ENCODE data around the gene AGBL3.

AGBL3 gene

DNA sequence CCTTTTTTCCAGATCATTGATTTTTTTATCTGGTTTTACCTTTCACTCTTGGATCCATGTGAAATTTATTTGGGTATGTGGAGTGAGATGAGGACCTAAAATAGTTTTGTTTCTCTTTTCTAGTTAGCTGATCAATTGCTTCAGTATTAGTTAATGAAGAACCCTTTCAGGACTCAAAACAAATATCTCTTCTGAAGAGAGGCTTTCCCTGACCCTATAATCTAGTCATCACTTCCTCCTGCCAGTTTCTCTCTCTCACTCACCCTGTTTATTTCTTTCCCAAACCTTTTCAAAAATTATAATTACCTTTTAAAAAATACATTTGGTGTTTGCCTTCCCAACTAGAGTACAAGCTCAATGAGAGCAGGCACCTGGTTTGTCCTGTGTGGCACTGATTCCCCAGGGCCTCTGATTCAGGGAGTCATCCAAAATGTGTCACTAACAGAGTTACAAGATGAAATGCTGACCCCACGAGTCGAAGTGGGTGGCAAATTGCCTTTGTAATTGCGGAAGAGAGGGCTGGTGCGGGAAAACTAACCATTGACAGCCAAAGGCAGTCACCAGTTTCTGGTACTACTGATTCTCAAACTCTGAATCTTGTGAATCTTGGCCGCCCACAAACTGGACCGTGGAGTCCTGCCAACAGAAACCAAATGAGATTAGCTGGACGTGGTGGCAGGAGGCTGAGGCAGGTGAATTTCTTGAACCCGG lies 163.9 kb downstream of the AGBL3 start:
- DNase-seq, result no peak

DNA sequence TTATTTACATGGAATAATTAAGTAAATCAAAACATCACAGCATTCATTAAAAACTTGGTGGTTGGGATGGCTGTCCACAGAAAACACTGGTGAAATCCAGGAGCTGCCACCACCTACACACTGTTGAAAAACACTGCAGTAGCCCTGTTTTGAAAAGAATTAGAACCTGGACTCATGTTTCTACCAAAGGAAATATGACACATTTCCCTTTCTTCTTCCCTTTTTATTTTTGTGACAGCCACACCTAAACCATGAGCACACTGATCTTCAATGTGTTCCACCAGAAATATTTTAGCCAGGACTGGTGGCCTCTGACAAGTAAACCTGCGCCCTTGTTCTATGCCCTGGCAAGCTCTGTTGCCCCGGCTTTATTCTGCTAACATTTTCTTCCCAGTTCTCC lies 164.8 kb downstream of the AGBL3 start:
- DNase-seq, result no peak

DNA sequence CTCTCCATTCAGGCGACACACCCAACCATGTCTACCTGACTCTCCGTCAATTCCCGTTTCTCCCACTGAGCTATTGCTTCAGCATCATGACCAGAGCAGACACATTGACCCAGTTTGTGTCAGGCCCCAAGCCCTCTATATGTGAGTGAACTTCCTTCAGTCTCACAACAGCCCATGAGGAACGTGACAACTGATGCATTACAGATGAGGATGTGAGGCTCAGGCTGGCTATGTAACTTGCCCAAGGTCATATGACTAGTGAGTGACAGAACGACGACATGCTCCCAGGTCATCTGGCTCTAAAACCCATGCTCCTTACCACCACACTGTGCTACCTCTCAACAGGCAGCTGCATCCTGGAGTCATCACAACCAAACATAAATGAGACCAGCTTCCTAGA lies 165.2 kb downstream of the AGBL3 start:
- DNase-seq, result no peak

DNA sequence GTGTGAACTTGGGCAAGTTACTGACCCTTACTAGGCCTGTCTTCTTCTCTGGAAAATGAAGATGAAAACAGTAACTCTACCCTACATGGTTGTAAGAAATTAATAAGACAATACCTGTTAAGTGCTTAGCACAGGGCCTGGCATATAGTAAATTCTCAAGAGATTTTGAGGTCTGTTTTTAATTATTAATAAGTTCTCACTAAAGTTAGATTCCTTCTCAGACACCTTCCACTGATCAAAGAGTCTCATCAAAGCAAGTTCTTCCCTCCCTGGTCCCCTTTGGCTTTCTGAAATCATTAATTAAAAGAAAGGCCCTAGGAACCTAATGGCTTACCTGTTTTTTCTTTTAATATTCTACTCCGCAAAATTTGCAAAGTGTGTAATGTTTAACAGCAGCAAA lies 166.1 kb downstream of the AGBL3 start:
- DNase-seq, result no peak

DNA sequence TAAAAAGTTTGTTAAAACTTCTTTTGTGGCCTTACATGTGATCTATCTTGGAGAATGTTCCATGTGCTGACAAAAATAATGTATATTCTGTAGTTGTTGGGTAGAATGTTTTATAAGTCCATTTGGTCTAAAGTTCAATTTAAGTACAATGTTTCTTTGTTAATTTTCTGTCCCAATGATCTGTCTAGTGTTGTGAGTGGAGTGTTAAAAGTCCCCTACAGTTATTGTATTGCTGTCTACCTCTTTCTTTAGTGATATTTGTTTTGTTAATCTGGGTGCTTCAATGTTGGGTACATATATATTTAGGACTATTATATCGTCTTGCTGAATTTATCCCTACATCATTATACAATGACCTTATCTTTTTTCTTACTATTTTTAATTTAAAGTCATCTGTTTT lies 168.4 kb downstream of the AGBL3 start:
- no peak for DNase-seq

DNA sequence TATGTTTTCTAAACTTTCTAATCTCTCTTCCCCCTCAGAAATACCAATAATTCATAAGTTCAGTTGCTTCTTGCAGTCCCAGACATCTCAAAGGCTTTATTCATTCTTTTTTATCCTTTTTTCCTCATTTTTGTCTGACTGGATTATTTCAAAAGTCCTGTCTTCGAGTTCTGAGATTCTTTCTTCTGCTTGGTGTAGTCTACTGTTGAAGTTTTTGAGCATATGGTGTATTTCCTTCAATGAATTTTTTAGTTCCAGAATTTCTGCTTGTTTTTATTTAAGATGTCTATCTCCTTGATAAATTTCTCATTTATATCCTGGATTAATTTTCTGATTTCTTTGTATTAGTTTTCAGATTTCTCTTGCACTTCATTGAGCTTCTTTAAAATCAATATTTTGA lies 170.0 kb downstream of the AGBL3 start:
- DNase-seq, result no peak

DNA sequence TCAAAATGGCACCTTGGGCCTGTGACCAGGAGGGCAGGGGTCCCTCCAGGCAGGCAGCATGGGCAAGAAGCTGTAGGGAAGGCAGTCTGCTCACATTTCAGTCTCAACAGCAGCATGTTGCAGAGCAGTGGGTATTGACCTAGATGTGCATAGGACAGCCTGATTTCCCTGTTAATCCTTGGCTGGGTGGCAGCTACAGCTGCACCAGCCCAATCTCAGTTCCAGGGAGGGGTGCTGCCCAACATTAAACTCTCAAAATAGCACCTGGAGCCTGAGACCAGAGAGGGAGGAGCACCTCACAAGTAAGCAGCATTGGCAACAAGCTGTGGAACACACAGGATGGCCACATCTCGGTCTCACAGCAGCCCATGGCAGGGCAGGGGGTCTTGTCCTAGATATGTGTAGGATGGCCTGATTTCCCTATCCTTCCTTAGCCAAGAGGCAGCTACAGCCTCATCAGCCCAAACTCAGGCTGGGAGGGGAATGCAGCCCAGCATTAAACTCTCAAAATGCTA lies 171.9 kb downstream of the AGBL3 start:
- DNase-seq, result no peak

DNA sequence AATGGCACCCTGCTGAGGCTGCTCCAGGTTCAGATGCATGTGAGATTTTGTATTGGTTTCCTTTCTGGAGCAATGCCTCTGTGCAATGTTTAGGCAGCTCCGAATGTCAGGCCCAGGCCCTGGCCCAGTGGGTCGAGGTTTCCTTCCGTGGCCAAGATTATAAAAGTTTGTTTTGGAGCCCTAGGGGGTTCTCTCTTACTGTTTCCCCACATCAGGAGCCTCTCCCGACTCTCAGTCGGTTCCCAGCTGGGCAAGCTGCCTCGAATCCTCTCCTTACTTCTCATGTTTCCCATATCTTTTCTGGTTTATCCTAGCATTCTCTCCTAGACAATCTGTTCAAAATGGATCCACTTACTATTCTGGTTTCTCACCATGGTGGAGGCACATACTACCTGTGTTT lies 172.6 kb downstream of the AGBL3 start:
- no peak for DNase-seq

DNA sequence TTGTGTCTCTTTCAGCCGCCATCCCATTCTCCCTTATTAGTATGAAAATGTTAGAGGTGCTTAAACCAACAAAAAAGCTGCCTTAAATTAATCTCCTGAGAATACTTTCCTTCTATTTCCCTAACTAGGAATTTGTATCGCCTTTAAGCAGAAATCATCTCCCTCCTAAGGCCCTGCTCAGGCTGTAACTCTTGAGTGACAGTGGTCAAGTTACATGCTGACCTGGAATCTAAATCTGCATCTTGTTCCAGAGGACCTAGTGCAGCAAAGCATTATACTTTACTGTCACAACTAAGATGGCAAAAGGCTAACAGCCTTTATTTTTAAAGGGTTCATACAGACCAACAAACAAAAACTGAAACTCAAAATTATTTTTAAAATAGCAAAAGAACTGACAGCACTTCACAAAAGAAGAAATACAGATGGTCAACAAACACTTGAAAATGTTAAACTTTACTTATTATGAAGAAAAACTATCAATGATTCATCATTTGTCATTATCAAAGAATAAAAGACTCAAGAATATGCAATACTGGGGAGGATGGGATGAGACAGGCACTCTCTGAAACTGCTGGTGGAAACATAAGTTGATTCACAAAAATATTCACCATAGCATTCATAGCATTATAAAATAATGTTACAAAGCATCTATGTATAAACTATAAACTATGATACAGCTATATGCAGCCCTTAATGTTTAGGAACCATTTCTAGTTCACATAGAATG lies 173.2 kb downstream of the AGBL3 start:
- DNase-seq, result no peak

DNA sequence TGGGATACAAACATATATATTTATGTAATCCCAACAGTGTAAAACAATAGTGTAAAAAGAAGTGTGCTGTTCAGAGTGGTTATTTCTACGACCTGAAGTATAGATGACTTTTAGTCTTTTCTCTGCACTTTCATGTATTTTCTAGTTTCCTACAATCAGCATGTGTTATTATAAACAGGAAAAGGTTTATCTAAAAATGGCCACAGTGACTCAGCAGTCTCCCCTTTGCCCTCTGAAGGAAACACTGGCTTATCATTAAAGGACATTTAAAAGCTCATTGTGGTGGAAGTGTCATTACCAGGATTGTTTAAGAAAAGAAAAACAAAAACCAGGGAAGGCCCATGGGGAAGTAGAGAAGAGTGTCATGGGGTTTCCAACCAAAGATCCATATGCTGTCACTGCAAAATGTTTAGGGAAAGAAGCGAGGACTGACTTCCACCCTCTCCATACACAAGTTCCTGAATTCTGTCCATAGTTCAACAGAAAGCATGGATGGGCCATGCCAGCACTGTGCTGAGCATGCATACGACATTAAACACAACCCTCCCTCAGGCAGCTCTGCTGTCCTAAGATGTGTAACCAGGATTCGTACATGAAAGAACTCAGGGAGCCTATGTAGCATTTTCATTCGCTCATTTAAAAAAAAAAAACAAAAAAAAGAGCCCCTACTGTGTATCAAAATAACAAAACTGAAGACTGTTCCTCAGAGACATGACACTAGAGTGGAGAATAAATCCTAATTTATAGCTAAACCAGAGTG lies 174.0 kb downstream of the AGBL3 start:
- peak; percentile 69 for DNase-seq

DNA sequence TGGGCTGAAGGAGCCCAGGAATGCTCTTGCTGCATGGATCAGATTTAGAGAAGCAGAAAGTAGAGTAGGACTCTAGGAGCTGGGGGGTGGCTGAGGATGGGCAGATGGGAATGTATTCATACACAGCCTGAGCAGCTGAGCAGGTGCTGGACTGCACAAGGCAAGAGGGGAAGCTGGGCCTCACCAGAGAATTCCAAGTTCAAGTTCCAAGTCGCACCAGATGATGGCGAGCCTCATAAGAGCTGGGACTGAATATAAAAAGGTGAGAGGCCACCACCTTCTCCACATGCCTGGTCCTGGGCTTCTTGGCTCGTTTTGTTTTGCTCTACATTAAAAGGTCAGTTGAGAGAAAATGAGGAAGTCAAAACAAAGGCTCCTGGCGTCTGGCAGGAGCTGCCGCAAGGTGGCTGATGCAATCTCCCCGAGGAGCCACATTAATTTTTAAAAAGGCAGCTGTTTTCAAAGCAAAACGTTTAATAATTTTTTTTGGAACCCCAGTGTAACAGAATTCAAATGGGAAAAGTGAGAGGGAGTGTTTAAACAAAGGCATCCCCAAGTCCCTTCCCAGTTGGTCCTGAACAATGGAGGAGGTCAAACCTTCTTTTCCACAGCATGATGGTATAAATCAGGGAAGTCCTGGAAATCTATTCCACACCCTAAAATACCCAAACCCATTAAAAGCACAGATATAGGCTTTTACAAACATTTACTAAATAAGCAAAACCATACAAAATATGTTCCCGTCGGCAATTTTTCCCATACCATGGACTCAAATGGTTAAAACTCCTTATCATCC lies 174.7 kb downstream of the AGBL3 start:
- peak; percentile 88 for DNase-seq

DNA sequence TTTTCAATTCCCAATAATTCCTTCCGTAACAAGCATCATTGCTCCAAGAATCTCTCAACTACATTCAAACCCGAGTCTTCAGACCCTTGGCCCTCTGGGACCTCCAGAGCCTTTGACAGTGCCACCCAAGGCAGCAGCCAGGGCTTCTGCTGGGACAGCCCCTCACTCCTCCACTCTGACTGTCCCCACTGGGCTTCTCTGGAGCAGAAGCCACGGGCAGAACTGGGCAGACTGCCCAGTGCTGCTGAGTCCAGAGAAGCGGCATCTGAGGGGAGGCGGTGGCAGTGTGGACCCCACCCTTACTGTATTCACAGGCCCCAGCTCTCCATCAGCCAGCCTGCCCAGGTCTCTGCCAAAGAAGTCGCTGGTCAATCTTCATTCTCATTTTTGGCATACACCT lies 175.4 kb downstream of the AGBL3 start:
- DNase-seq, result peak; percentile 31

DNA sequence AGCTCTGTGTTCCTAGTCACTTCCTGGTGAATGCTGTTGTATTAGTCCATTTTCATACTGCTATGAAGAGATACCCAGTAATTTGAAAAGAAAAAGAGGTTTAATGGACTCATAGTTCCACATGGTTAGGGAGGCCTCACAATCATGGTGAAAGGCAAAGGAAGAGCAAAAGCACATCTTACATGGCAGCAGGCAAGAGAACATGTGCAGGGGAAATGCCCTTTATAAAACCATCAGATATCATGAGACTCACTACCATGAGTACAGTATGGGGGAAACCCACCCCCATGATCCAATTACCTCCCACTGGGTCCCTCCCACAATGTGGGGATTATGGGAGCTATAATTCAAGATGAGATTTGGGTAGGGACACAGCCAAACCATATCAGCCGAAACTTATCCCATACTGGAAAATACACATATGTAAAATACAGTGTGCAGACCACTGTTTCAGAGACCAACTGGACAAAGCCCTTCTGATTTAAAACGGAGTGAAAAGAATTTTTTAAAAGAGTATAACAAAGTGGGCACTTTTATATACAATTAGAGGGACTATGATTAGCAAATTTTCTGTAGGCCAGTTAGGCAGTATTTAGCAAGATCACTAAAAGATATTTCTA lies 176.2 kb downstream of the AGBL3 start:
- no peak for DNase-seq

DNA sequence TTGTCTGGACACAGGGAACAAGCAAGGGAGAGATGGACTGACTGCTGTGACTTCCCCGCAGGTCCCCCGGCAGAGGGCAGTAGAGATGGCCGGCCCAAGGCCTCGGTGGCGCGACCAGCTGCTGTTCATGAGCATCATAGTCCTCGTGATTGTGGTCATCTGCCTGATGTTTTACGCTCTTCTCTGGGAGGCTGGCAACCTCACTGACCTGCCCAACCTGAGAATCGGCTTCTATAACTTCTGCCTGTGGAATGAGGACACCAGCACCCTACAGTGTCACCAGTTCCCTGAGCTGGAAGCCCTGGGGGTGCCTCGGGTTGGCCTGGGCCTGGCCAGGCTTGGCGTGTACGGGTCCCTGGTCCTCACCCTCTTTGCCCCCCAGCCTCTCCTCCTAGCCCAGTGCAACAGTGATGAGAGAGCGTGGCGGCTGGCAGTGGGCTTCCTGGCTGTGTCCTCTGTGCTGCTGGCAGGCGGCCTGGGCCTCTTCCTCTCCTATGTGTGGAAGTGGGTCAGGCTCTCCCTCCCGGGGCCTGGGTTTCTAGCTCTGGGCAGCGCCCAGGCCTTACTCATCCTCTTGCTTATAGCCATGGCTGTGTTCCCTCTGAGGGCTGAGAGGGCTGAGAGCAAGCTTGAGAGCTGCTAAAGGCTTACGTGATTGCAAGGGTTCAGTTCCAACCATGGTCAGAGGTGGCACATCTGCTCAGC lies 178.2 kb downstream of the AGBL3 start:
- no peak for DNase-seq

DNA sequence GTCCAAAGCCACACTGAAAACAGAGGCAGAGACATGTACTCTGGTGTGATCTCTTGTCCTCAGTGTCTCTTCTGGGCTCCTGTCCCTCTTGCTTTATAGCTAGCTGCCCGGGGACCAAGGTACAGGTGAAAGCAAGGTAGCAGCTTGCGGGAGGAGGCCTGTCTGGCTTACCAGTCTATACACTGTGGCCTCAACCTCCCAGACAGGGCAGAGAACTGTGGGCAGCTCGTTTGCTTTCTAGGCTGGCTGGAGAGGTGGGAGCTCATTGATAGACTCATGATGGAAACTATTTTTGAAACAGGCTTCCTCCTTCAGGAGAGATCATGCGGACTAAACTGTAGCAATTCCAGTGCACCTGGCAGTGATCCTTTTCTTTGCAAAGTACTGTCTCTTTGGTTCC lies 179.6 kb downstream of the AGBL3 start:
- DNase-seq, result no peak

DNA sequence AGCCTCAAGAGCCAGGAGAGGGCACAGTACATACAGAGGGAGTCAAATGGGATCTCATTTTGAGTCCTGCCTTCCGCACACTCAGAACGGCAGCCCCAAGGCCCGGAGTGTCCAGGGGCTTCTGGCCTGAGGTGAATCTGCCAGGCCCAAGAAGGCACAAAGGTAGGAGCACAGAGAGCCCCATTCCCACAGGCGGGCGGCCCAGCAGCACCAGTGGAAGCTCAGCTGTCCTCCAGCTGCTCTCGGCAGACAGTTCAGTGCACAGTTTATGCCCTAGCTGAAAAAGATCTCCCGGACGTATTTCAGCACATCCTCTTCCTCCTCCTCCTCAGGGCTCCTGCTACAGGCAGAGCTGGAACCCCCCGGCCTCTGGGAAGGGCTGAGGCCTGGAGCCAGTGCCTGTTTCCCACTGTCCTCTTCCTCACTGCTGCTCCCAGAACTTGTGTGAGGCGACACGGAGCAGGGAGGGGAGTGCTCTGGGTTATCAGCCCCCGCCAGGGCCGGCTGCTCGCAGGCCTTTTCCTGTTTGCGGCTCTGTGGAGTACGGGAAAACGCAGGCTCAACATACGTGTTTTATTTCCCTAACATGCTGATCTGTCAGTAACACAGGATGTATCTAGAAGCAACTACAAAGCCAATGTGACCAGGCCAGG lies 180.2 kb downstream of the AGBL3 start:
- no peak for DNase-seq

DNA sequence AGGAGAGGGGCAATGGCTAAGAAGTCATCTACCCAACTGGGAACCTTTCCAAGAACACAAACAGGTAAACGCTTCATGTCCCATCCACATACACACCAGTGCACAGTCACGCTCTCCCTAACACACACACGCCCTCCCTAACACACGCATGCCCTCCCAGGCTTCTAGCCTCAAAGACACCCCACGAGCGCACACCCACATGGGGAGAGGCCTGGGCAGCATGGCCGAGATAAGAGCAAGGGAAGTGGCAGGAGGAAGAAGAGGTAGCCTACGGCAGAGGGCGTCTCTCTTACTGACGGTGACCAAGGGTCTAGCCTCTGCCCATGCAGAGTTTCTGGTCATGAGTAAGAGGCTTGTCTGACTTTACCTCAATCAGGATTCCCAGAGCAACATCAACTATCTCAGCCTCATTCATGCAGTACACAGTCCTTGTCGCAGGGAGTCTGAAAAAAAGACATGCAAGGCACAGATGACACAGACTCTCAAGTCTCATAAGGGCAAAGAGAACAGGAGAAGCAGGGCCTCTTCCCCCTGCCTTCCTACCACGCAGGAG lies 181.1 kb downstream of the AGBL3 start:
- DNase-seq, result no peak

DNA sequence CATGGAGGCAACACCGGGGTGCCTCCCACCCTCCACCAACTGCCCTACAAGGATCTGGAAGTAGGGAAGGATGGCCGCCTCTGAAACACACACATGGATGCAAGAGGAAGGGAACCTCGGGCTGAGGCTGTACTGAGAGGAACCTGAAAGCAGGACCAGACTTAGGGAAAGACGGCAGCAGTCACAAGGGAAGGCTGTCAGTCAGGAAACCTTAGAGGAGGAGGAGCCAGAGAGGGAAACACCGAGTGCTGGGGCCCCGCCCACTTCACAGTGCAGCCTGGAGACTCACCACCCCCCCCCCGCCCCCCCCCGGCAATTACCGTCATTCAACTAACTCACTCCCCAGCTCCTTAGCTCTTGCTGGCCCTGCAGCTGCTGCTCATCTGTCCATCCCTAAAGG lies 181.7 kb downstream of the AGBL3 start:
- DNase-seq, result no peak

DNA sequence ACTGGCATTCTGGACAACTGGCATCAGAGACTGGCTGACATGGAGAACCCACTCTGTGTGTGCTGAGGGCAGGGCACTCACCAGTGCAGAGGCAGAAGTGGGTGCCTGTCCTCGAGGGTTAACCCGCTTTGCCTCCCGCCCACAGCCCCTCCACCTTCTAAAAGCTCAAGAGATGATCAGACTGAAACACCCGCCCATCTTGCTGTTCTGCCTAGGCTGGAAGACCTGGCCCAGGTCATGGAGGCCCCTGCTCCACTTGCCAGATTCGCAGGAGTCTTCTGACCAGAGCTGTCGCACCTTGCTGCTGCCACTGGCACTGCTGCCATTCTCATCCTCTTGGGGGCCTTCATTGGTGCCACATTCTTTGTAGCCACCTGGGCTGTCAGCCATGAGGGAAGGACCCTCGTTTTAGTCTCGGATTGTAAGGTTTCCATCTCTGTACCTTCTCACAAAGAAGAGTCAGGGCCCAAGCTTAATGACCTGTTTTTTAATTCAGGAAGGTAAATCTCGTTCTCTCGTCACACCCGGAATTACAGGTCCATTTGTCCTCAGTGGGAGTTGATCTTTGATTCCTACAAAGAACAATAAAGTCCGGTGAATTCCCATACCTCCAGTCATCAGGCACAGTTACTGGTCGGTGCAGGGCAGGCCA lies 182.3 kb downstream of the AGBL3 start:
- no peak for DNase-seq
